Measurements from ENCODE around the gene ATP11A.

- TF ChIP-seq, protein P1, sequence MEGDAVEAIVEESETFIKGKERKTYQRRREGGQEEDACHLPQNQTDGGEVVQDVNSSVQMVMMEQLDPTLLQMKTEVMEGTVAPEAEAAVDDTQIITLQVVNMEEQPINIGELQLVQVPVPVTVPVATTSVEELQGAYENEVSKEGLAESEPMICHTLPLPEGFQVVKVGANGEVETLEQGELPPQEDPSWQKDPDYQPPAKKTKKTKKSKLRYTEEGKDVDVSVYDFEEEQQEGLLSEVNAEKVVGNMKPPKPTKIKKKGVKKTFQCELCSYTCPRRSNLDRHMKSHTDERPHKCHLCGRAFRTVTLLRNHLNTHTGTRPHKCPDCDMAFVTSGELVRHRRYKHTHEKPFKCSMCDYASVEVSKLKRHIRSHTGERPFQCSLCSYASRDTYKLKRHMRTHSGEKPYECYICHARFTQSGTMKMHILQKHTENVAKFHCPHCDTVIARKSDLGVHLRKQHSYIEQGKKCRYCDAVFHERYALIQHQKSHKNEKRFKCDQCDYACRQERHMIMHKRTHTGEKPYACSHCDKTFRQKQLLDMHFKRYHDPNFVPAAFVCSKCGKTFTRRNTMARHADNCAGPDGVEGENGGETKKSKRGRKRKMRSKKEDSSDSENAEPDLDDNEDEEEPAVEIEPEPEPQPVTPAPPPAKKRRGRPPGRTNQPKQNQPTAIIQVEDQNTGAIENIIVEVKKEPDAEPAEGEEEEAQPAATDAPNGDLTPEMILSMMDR (IDR thresholded peaks at IDR 0.05), result no peak
- no peak for TF ChIP-seq POLR2A (IDR thresholded peaks at IDR 0.05)
These were observed 101.2 kb downstream of the ATP11A start for GRCh38 chr13:112790735-112791641.
